ENCODE results near the gene MLLT10.

Gene MLLT10

GRCh38 chr10:21655236-21655635, 121.2 kb downstream of the MLLT10 start:
- DNase-seq = no peak

DNA sequence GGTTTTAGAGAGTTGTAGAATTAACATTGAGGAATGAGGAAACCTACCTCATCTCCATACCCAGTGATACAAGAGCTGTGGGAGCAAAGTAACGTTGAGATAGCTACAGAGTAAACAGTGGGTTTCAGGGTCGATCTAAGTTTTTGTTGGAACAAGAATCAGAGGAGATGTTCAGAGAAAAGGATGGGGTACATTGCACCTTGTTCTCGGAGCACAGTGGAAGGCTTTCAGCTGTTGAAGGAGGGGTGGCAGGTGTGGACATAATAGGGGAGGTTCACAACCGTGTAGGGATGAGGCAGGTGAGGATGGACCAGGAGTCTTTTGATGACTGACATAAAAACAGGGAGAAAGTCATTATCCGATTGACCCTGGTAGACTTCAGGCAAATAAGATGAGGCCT, 121.7 kb downstream of the MLLT10 start:
- DNase-seq = no peak

DNA sequence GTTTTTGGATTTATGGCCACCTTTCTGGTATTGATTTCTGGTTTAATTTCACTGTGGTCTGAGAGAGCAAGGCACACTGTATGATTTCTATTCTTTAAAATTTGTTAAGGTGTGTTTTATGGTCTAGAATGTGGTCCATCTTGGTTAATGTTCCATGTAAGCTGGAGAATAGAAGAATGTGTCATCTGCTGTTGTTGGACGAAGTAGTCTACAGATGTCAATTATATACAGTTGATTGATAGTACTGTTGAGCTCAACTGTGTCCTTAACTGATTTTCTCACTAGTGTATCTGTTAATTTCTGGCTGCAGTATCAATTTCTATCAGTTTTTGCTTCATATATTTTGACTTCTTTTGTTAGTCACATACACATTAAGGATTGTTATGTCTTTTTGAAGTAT, 127.1 kb downstream of the MLLT10 start:
- DNase-seq = no peak

GRCh38 chr10:21661935-21662334, 127.9 kb downstream of the MLLT10 start:
- DNase-seq = no peak

DNA sequence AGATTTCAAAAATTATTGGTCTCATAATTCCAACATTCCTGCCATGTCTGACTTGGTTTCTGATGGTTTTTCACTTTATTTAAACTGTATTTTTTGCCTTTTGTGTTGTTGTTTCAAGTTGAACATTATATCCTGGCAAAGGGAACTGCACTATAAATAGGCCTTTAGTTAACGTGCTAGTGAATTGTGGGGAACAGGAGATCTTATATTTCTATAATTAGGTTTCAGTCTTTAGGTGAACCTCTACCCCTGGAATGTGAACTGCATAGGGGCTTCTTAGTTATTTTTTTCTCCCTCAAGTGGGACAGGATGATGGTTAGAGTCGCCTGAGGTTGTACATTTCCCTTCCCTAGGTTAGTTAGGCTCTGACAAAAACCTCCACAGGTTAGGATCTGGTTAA, 128.6 kb downstream of the MLLT10 start:
- no peak for DNase-seq

GRCh38 chr10:21668831-21669230, 134.8 kb downstream of the MLLT10 start:
- DNase-seq = no peak

DNA sequence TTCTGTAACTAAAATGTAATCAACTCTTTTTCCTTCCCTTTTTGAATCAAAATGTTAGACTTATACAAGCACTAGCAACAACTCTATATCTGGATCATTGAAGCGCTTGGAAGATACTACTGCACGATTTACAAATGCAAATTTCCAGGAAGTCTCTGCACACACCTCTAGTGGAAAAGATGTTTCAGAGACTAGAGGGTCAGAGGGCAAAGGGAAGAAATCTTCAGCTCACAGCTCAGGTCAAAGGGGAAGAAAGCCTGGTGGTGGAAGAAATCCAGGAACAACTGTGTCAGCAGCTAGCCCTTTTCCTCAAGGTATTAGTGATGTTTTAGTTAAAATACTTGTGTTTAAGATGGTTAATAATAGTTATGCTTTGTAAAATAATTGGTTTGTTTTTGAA, 136.4 kb downstream of the MLLT10 start:
- DNase-seq = no peak

DNA sequence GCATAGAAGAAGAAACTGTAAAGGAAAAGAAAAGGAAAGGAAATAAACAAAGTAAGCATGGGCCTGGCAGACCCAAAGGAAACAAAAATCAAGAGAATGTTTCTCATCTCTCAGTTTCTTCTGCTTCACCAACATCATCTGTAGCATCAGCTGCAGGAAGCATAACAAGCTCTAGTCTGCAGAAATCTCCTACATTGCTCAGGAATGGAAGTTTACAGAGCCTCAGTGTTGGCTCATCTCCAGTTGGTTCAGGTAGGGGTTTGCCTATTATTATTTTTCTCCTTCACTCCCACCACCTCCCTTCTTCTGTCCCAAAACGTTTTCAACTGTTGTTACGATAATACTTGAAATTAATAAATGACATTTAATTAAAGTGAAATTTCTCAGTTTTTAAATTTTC, 139.6 kb downstream of the MLLT10 start:
- no peak for DNase-seq

- DNase-seq = no peak
Observed at GRCh38 chr10:21675157-21675796, 141.2 kb downstream of the MLLT10 start.

GRCh38 chr10:21677551-21677950, 143.5 kb downstream of the MLLT10 start:
- DNase-seq = no peak

DNA sequence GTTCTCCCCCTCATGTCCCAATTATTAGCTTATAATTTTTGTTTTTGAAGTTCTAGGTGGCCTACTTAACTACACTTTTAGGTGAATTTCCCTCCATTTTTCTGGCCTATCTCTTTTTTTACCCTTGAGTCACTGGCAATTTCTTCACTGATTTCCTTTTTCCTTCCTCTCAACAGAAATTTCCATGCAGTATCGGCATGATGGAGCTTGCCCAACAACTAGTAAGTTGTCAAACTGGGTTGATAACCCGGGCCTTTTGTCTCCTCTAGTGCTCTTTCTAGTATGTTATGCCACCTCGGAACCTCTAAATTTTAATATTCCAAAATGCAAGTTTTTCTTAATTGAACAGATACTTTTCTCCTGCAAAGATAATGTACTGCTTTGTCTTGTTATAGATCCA, 147.1 kb downstream of the MLLT10 start:
- no peak for DNase-seq

DNA sequence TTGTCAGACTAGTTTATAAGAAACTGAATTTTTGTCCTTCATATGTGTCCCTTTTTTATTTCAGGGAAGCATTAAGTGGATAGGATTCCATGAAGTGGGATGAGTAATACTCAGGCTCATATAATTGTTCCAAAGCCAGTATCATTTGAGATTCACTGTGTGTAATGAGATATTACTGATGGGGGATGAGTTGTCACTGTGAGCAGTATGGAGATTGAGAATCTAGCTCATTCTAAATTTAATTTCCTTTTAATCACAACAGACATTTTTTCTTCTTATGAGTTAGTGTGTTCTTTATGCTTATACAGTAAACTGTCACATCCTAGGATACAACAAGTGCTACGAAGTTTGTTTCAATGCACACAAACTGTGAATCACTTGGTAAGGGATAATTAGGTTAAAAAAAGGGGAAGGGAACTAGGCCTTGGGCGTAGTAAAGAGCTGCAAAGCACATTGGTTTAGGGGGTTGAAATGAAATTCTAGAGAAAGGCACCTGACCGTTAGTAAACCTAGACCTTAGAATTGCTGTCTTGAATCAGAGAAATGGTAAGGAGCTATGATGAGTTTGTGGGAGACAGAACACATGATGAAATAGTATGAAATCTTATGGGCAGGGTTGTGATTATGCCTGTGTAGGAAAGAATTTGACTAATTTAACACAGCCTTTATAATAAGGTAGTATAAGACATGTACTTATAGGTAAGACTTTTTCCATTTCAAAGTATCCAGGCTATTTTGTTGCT, 153.4 kb downstream of the MLLT10 start:
- no peak for DNase-seq

DNA sequence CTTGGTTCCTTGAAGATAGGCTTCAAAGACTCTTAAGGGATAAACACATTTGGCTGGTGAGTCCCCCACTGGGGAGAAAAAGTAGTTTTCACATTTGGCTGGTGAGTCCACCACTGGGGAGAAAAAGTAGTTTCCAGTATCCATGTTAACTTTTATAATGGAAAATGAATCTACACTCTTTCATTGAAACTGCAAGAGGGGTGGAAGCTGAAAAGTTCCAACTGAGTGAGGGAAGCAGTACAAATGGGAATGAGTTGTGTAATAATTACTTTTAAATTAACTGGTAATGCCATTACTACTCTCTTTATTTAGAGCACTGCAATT, 153.9 kb downstream of the MLLT10 start:
- no peak for DNase-seq

DNA sequence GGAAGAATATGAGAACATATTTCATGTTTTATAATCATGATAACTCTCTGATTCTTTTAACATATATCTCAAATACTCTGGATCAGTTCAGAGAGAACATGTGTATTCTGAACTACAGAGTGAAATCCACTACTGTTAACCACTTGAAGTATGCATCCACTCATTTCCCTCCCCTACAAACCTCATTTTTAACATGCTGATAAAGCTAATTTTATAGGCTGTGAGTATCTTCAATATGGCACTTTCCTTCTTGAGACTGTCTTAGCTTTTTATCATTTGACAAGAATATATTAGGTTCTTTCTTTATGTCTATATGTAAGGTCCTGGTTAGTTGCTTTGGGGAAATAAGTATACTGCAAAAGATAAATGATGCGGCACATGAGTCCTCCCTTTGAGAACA, 154.8 kb downstream of the MLLT10 start:
- no peak for DNase-seq

- DNase-seq = no peak
Observed at GRCh38 chr10:21689881-21690280, 155.8 kb downstream of the MLLT10 start.

DNA sequence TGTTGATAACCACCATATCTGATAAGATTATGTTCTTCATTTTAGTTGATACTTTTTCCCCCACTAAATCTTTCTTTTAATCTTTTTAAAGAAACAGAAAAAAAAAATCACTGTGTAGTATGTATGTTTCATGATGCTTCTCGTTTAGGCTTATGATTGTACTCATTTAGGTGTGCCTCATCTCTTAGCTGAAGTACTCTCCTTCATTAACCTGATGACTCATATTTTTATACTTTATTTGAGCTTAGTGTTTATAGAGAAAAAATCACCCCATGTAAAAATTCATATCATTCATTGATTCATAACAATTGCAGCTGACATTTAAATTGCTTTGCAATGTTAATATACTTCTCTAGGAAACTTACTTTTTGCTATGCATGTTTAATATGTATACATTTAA, 158.9 kb downstream of the MLLT10 start:
- DNase-seq = no peak

DNA sequence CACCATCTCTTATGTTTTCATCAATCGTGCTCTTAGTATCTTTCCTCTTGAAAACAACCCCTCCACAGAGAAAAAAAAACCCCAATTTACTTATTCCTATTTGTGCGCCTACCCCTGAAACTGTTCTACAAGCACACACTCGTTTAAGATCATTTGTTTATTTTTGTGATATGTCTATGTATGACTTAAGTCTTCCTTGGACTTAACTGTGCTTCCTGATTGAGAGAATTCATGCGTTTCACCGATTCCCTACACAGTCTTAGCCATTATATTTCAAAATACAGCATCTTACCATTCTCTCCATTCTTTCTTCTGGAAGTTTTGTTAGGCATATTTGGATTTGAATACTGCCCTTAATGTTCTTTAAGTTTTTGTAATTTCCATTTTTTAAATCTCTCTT, 159.4 kb downstream of the MLLT10 start:
- no peak for DNase-seq

DNA sequence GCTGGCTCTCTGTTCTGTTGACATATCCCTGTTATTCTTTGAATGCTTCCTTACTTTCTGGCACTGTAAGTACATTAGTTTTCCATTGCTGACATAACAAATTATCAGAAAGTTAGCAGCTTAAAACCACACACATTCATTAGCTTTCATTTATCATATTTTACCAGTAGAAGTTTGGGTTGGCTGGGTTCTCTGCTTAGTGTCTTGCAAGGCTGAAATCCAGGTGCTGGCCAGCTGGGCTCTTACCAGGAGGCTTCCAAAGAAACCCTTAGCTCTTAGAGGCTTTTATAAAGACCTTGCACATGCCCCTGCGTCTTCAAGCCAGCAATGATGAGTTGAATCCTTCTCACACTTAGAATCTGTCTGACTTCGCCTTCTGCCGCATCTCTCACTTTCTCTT, 160.6 kb downstream of the MLLT10 start:
- DNase-seq = no peak

DNA sequence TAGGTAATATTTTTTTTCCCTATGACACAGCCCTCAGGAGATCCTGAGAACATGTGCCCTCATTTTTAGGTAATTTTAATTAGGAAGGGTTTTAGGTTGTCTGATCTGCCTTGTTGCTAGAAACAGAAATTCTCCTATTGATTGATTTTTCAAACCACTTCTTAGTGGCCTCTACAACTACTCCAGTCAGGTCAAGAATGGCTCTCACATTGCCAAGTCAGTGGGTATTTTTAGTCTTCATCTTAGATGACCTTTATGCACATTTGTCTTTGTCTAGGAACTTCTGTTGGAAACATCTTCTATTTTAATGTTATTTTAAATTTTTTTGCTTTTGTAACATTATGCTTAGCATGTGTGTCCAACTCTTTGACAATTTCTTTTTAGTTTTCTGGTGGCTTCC, 162.3 kb downstream of the MLLT10 start:
- DNase-seq = no peak

DNA sequence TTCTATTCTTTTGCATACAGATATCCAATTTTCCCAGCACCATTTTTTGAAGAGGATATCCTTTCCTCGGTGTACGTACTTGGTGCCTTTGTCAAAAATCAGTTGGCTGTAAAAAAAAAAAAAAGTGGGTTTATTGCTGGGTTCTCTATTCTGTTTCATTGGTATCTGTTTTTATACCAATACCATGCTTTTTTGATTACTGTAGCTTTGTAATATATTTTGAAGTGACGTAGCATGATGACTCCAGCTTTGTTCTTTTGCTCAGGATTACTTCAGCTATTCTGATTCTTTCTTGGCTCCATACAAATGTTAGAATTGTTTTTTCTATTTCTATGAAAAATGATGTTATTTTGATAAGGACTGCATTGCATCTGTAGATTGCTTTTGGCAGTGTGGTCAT, 165.5 kb downstream of the MLLT10 start:
- DNase-seq = no peak

DNA sequence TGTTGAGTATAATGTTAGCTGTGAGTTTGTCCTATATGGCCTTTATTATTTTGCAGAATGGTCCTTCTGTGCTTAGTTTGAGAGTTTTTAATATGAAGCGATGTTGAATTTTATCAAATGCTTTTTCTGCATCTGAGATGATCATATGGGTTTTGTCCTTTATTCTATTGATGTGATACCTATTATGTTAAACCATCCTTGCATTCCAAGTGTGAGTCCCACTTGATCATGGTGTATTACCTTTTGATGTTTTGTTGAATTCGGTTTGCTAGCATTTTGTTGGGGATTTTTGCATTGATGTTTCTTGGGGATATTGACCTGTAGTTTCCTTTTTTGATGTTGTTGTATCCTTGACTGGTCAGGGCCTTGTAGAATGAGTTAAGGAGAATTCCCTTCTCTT, 166.4 kb downstream of the MLLT10 start:
- DNase-seq = no peak

DNA sequence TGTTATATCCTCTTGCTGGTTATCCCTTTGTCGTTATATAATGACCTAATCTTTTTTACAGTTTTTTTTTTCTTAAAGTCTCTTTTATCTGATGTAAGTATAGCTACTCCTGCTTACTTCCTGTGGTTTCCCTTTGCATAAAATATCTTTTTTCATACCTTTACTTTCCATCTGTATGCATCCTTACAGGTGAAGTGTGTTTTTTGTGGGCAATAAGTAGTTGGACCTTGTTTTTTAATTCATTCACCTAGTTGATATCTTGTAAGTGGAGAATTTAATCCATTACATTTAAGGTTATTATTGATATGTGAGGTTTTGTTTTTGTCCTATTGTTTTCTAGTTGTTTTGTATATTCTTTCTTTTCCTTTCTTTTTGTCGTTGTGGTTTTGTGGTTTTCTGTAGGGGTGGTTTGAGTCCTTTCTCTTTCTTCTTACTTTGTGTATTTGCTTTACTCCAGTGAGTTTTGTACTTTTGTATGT, 168.6 kb downstream of the MLLT10 start:
- DNase-seq = no peak

GRCh38 chr10:21705142-21705827, 171.3 kb downstream of the MLLT10 start:
- DNase-seq = no peak

DNA sequence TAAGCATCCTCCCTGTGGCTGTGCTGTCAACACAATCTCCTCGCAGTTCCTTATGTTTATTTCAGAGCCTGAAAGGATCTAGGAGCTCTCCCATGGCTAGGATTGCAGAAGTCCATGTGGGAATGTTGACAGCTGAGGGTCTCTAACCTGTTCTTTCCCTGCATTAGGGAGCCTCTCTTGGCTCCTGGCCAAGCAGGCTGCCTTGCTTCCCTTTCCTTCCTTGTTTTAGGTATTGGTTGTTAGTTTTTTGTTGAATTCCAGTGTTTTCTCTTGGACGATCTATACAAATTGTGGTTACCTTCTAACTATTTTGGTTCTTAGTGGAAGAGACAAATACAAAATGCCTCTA, 171.8 kb downstream of the MLLT10 start:
- no peak for DNase-seq

- no peak for DNase-seq
Observed at GRCh38 chr10:21707498-21707897, 173.5 kb downstream of the MLLT10 start.

All from GOT3 (cell line).